RCC 7860 (cell line): Measurements from ENCODE around the gene MGST1.

Experiments
- DNase-seq: peaks from one replicate; pipeline ENCODE4 v3.0.0-alpha.2; 2015; ENCODE audit warnings: low spot score
- FAIRE-seq: peaks from 2 replicates; lab custom pipeline; 2012; peaks lifted over from hg19 to GRCh38; lab: Jason Lieb, UNC

MGST1 gene

GRCh38 chr12:16347391-16348298, at the start of gene MGST1:
MGST1 (plus strand) TSS chr12:16347645; CDS start chr12:16354253, 6,608 bp downstream.
- no peak for FAIRE-seq

GRCh38 chr12:16299403-16299802, 48.0 kb upstream of the MGST1 start:
- DNase-seq: no peak
- no peak for FAIRE-seq

More at GRCh38 chr12:16347391-16348298, at the start of gene MGST1:
- DNase-seq: peak; percentile 49

- DNase-seq (no peak), FAIRE-seq (no peak)
Measured at GRCh38 chr12:16300122-16300521, 47.3 kb upstream of the MGST1 start.

GRCh38 chr12:16300736-16301135, 46.7 kb upstream of the MGST1 start:
- DNase-seq (no peak), FAIRE-seq (no peak)

- no peak for FAIRE-seq
- DNase-seq: no peak
Measured at GRCh38 chr12:16303939-16304338, 43.5 kb upstream of the MGST1 start.

- FAIRE-seq: no peak
Measured at GRCh38 chr12:16307856-16308475, 39.5 kb upstream of the MGST1 start.

GRCh38 chr12:16310934-16311333, 36.5 kb upstream of the MGST1 start:
- DNase-seq: no peak
- FAIRE-seq: no peak

More at GRCh38 chr12:16307856-16308475, 39.5 kb upstream of the MGST1 start:
- DNase-seq: no peak

- no peak for FAIRE-seq
- DNase-seq: no peak
Measured at GRCh38 chr12:16323010-16323409, 24.4 kb upstream of the MGST1 start.

GRCh38 chr12:16323638-16324037, 23.8 kb upstream of the MGST1 start:
- no peak for FAIRE-seq

GRCh38 chr12:16324272-16324671, 23.2 kb upstream of the MGST1 start:
- DNase-seq: no peak

More at GRCh38 chr12:16323638-16324037, 23.8 kb upstream of the MGST1 start:
- DNase-seq: no peak

GRCh38 chr12:16324772-16325171, 22.7 kb upstream of the MGST1 start:
- FAIRE-seq: no peak

More at GRCh38 chr12:16324272-16324671, 23.2 kb upstream of the MGST1 start:
- no peak for FAIRE-seq

GRCh38 chr12:16325426-16325825, 22.0 kb upstream of the MGST1 start:
- DNase-seq (no peak), FAIRE-seq (no peak)

More at GRCh38 chr12:16324772-16325171, 22.7 kb upstream of the MGST1 start:
- no peak for DNase-seq

GRCh38 chr12:16327963-16328362, 19.5 kb upstream of the MGST1 start:
- no peak for FAIRE-seq
- no peak for DNase-seq

GRCh38 chr12:16329594-16329993, 17.9 kb upstream of the MGST1 start:
- DNase-seq (no peak), FAIRE-seq (no peak)

GRCh38 chr12:16330560-16330959, 16.9 kb upstream of the MGST1 start:
- DNase-seq (no peak), FAIRE-seq (no peak)

- DNase-seq (no peak), FAIRE-seq (no peak)
Measured at GRCh38 chr12:16331998-16332397, 15.4 kb upstream of the MGST1 start.

GRCh38 chr12:16335838-16336237, 11.6 kb upstream of the MGST1 start:
- FAIRE-seq: no peak
- DNase-seq: no peak

- DNase-seq (no peak), FAIRE-seq (peak; percentile 48)
Measured at GRCh38 chr12:16344269-16344668, 3.2 kb upstream of the MGST1 start.

- no peak for DNase-seq
- FAIRE-seq: no peak
Measured at GRCh38 chr12:16345105-16345504, 2.3 kb upstream of the MGST1 start.

GRCh38 chr12:16346958-16347357, 487 bp upstream of the MGST1 start:
- no peak for FAIRE-seq
- no peak for DNase-seq

GRCh38 chr12:16348435-16349130, 1.1 kb downstream of the MGST1 start:
- DNase-seq (no peak), FAIRE-seq (no peak)
